ENCODE data around the gene XRCC5.

DNA sequence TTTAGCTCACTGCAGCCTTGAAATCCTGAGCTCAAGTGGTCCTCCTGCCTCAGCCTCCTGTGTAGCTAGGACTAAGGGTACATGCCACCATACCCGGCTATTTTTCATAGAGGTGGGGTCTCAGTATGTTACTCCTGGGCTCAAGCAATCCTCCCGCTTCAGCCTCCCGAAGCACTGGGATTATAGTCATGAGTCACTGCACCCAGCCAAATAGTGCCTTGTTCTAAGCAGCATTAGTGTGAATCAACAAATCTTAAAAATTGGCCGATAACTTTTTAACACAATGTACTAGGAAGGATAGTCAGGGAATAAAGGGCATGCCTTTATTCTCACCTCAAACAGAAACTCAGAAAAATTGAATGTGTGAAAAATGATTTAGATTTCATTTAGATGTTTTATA is 51.6 kb downstream of the XRCC5 start:
- TF ChIP-seq CTCF (IDR thresholded peaks at IDR 0.05) = no peak
- TF ChIP-seq POLR2A (IDR thresholded peaks at IDR 0.05) = no peak
